Sigmoid colon (tissue), 4 donors: ENCODE results near the gene TTC12.

ENCODE experiments used
- EP300 ChIP-seq, 4 donors: sonication (generic); formaldehyde crosslinking; IDR thresholded peaks; one replicate each; pipeline ENCODE4 v1.6.1; 2017; ENCODE audit warnings: antibody characterized with exemption in 4 of 4
- POLR2A ChIP-seq, 2 donors: fragments of 450-650 bp; IDR thresholded peaks; one replicate each; pipeline ENCODE4 v1.6.1; 2016; ENCODE audit warnings: antibody characterized with exemption in 2 of 2, mild to moderate bottlenecking in 2 of 2, moderate library complexity in 2 of 2
- POLR2AphosphoS5 ChIP-seq, 4 donors: sonication (generic); formaldehyde crosslinking; IDR thresholded peaks; one replicate each; pipeline ENCODE4 v1.6.1; 2017; ENCODE audit warnings: antibody characterized with exemption in 4 of 4
- TF ChIP-seq, protein P1 (sequence below), 4 experiments: fragments of 450-650 bp in 3 of 4; fragments of 200-600 bp in 1 of 4; IDR thresholded peaks; one replicate each; pipeline ENCODE4 v1.5.1; 2016 to 2019; ENCODE audit warnings: antibody characterized with exemption in 4 of 4, mild to moderate bottlenecking in 3 of 4, moderate library complexity in 2 of 4

DNA sequence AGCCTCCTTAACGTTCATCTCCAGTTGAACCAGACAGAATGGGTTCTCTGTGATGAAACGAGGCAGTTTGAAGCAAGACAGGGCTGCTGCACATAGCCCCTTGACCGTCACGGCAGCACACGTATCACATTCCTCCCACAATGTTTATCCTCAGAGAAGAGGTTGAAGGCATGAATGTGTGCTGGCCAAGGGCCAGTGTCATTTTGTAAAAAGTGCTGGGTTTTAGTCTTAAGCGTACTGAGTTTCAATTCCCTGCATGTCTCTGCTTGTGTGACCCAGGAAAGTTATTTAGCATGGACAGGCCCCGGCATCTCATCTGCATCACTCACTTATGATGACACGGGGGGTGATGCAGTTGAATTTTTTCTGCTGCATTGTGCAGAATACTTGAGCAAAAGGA is 31.6 kb downstream of the TTC12 start:
- TF ChIP-seq, protein P1, sequence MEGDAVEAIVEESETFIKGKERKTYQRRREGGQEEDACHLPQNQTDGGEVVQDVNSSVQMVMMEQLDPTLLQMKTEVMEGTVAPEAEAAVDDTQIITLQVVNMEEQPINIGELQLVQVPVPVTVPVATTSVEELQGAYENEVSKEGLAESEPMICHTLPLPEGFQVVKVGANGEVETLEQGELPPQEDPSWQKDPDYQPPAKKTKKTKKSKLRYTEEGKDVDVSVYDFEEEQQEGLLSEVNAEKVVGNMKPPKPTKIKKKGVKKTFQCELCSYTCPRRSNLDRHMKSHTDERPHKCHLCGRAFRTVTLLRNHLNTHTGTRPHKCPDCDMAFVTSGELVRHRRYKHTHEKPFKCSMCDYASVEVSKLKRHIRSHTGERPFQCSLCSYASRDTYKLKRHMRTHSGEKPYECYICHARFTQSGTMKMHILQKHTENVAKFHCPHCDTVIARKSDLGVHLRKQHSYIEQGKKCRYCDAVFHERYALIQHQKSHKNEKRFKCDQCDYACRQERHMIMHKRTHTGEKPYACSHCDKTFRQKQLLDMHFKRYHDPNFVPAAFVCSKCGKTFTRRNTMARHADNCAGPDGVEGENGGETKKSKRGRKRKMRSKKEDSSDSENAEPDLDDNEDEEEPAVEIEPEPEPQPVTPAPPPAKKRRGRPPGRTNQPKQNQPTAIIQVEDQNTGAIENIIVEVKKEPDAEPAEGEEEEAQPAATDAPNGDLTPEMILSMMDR (IDR thresholded peaks at IDR 0.05), result no peak
- TF ChIP-seq POLR2A (IDR thresholded peaks at IDR 0.05) (no peak), EP300 (IDR thresholded peaks at IDR 0.05) (no peak), POLR2AphosphoS5 (IDR thresholded peaks at IDR 0.05) (no peak)
